Keratinocyte (primary cell): ENCODE data around the gene SIPA1L3. TPM values are rescaled to one million over a fixed set of nuclear protein-coding genes. Genes with fewer than 3 reads are reported as not detected.

Source experiments
- DNase-seq: peaks from one replicate; pipeline ENCODE4 v3.0.0-alpha.2; 2011; ENCODE audit warnings: low read depth, missing footprints, low spot score
- FAIRE-seq: peaks from 2 replicates; lab custom pipeline; 2011; peaks lifted over from hg19 to GRCh38; lab: Jason Lieb, UNC
- H2AFZ ChIP-seq: 2 replicates; pipeline ENCODE4 v1.6.0; 2012; ENCODE audit warnings: low read length, control low read depth, inconsistent platforms; ENCODE audit not compliant: control insufficient read depth
- H3K27ac ChIP-seq: 2 replicates; pipeline ENCODE4 v1.5.1; 2011; ENCODE audit warnings: low read length; ENCODE audit not compliant: control insufficient read depth, insufficient read depth
- H3K27me3 ChIP-seq: 3 replicates; pipeline ENCODE4 v1.6.0; 2011; ENCODE audit warnings: low read length; ENCODE audit not compliant: control insufficient read depth, insufficient read depth; ENCODE audit errors: extremely low read depth
- H3K36me3 ChIP-seq, 2 experiments: 2 replicates in 1 of 2; 3 replicates in 1 of 2; pipeline ENCODE4 v1.5.1; 2011; ENCODE audit warnings: low read length in 2 of 2, mild to moderate bottlenecking in 1 of 2; ENCODE audit not compliant: control insufficient read depth in 2 of 2, insufficient read depth in 2 of 2; ENCODE audit errors: extremely low read depth in 1 of 2
- H3K4me1 ChIP-seq: 3 replicates; pipeline ENCODE4 v1.5.1; 2011; ENCODE audit warnings: low read length; ENCODE audit not compliant: control insufficient read depth, insufficient read depth; ENCODE audit errors: extremely low read depth
- H3K4me2 ChIP-seq: 3 replicates; pipeline ENCODE4 v1.6.0; 2011; ENCODE audit warnings: low read depth, low read length; ENCODE audit not compliant: control insufficient read depth, insufficient read depth; ENCODE audit errors: extremely low read depth
- H3K4me3 ChIP-seq, 3 experiments: fragments of 200-600 bp in 1 of 3; sonication (generic) in 1 of 3; 2 replicates in 2 of 3; 3 replicates in 1 of 3; pipeline ENCODE4 v1.5.1; 2011 to 2016; ENCODE audit warnings: low read length in 3 of 3, mild to moderate bottlenecking in 3 of 3, control low read depth in 2 of 3, inconsistent platforms in 1 of 3, low read depth in 1 of 3, mixed read lengths in 1 of 3, mixed run types in 1 of 3, moderate library complexity in 1 of 3; ENCODE audit not compliant: control insufficient read depth in 2 of 3, insufficient read depth in 2 of 3; ENCODE audit errors: extremely low read depth in 1 of 3
- H3K79me2 ChIP-seq: 2 replicates; pipeline ENCODE4 v1.6.0; 2012; ENCODE audit warnings: low read length; ENCODE audit not compliant: control insufficient read depth, insufficient read depth
- H3K9ac ChIP-seq: 3 replicates; pipeline ENCODE4 v1.6.0; 2011; ENCODE audit warnings: low read length; ENCODE audit not compliant: control insufficient read depth, insufficient read depth; ENCODE audit errors: extremely low read depth
- H3K9me1 ChIP-seq: 3 replicates; pipeline ENCODE4 v1.6.0; 2011; ENCODE audit warnings: low read length; ENCODE audit not compliant: control insufficient read depth, insufficient read depth; ENCODE audit errors: extremely low read depth
- H3K9me3 ChIP-seq: 2 replicates; pipeline ENCODE4 v1.5.1; 2012; ENCODE audit warnings: low read depth, low read length; ENCODE audit not compliant: control insufficient read depth
- H4K20me1 ChIP-seq: 3 replicates; pipeline ENCODE4 v1.6.0; 2011; ENCODE audit warnings: low read length; ENCODE audit not compliant: control insufficient read depth, insufficient read depth; ENCODE audit errors: extremely low read depth
- CTCF ChIP-seq, 3 experiments: IDR thresholded peaks in 1 of 3; conservative IDR thresholded peaks in 1 of 3; optimal IDR thresholded peaks in 1 of 3; 2 replicates in 2 of 3; 3 replicates in 1 of 3; pipeline versions ENCODE3 to v1.5.1; 2011; ENCODE audit warnings: low read length in 3 of 3, mild to moderate bottlenecking in 3 of 3, moderate library complexity in 2 of 3, control low read depth in 1 of 3, inconsistent platforms in 1 of 3; ENCODE audit not compliant: insufficient read depth in 2 of 3; ENCODE audit errors: extremely low read depth in 1 of 3
- EZH2 ChIP-seq: IDR thresholded peaks from one replicate; pipeline ENCODE4 v1.6.1; 2012; ENCODE audit warnings: inconsistent platforms, mild to moderate bottlenecking, low read length, moderate library complexity
- dilution Hi-C: fragments of 300-500 bp; cut with MboI; formaldehyde crosslinking; loops from one replicate; pipeline ENCODE4 v1.7.0; 2020; ENCODE audit warnings: low sequenced_read_pairs; ENCODE audit not compliant: extremely low pct_ligation_motif_present
- polyA plus RNA-seq, 5 experiments: library from polyadenylated mRNA; depleted of rRNA in 3 of 5; stranded (reverse) in 3 of 5; stranded (forward) in 1 of 5; unstranded in 1 of 5; fragments of >200 nt; gene quantifications; 1 replicate in 1 of 5; 2 replicates in 3 of 5; 3 replicates in 1 of 5; pipeline versions ENCODE4 v1.2.1 to v1.2.3, GENCODE V29; 2011 to 2012; ENCODE audit warnings: missing spikeins in 2 of 5, low read depth in 1 of 5, low replicate concordance in 1 of 5

The SIPA1L3 gene
- polyA plus RNA-seq, 1 donor (not counting 4 experiments of a cell fraction or from before 2014, with no cell fraction given), result 8.0 TPM

DNA sequence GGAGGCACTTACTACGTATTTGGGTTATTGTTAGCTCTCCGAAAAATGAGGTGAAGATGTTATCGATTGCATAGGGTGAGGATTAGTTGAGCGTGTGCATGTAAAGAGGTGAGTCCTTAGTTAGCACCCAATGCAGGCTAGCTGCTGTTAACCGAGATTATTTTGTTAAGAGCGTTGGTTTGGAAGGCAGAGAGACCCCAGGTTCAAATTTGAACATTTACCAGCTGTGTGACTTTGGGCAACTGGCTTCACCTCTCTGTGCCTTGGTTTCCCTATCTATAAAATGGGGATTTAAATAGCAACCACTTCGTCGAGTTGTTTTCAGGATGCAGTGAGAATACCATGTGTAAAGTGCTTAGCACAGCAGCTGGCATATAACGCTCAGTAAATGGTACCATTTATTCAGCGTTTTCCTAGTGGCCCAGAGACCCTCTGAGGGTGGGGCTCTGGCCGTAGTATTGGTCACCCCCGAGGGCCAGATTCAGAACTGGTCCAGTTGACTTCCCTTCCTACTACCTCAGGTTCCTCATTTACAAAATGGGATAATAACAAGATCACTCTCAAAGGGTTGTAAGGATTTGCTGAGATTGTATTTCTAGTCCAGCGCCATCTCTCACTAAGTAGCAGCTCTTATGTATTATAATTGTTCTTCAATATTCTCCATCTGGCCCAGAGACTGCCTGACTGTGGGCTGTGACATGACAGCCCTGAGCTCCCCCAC lies 887 bp downstream of the SIPA1L3 start:
- H3K4me1 ChIP-seq, result peaks cover 10% of the 10 kb centered on the region
- peak overlapping the region; percentile 37 for H3K27ac ChIP-seq
- DNase-seq (no peak), FAIRE-seq (no peak)
- peaks cover 35% of the 10 kb centered on the region for H3K79me2 ChIP-seq
- peak overlapping the region; percentile 81 for H3K9ac ChIP-seq
- TF ChIP-seq CTCF (optimal IDR thresholded peaks at IDR 0.05 in 1 of 3, IDR thresholded peaks at IDR 0.05 in 1 of 3, conservative IDR thresholded peaks at IDR 0.05 in 1 of 3; ENCODE audit: extremely low read depth in 1 of 3, insufficient read depth in 2 of 3, low read length in 3 of 3), result no peak
- H3K4me3 ChIP-seq, result peak overlapping the region; percentile 69 to 81 (median 78)
- peak overlapping the region; percentile 84 for H2AFZ ChIP-seq
- H3K9me3 ChIP-seq, result no peaks in the 10 kb centered on the region
- H3K36me3 ChIP-seq, result no peaks in the 10 kb centered on the region
- H3K27me3 ChIP-seq, result no peaks in the 10 kb centered on the region
- H3K4me2 ChIP-seq, result peak overlapping the region; percentile 88
- H3K9me1 ChIP-seq, result no peaks in the 10 kb centered on the region
- dilution Hi-C loops, result no loop called here
- H4K20me1 ChIP-seq, result no peaks in the 10 kb centered on the region

DNA sequence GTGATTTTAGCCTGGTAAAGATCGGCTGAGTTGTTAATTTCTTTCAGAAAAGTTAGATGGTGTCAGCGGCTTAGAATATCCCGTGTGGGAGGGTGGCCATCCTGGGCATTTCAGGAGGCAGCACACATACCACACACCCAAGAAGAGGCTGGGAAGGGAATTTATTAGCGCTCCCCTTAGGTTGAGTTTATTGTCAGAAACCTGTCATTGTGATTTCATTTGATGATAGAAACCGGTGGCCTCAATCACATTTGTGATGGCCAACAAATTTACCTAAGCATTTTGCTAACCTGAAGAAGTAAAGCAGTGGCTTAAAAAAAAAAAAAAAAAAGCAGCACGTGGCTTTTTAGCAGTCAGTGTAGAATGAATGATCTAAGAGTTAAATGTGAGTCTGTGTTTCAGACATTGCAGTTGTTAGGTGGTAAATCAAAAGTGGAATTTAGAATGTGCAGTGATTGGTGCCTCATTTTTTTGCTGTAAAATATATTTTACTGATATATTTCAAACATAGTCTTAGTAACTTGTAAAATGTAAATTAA lies 2.7 kb downstream of the SIPA1L3 start:
- FAIRE-seq (no peak), DNase-seq (no peak)
- peaks cover 10% of the 10 kb centered on the region for H3K4me1 ChIP-seq
- peaks cover 0 to 2% of the 10 kb centered on the region in 2 experiments for H3K36me3 ChIP-seq
- peaks cover 36% of the 10 kb centered on the region for H3K79me2 ChIP-seq
- H3K4me2 ChIP-seq, result no peak overlapping the region
- H2AFZ ChIP-seq, result no peak overlapping the region
- H3K9ac ChIP-seq, result no peak overlapping the region
- no peaks in the 10 kb centered on the region for H3K9me3 ChIP-seq
- no peaks in the 10 kb centered on the region for H4K20me1 ChIP-seq
- TF ChIP-seq EZH2, result no peak
- TF ChIP-seq CTCF (optimal IDR thresholded peaks at IDR 0.05 in 1 of 3, IDR thresholded peaks at IDR 0.05 in 1 of 3, conservative IDR thresholded peaks at IDR 0.05 in 1 of 3; ENCODE audit: extremely low read depth in 1 of 3, insufficient read depth in 2 of 3, low read length in 3 of 3), result no peak
- dilution Hi-C loops, result no loop called here
- no peak overlapping the region for H3K27ac ChIP-seq
- no peaks in the 10 kb centered on the region for H3K9me1 ChIP-seq
- no peak overlapping the region for H3K4me3 ChIP-seq
- no peaks in the 10 kb centered on the region for H3K27me3 ChIP-seq
